ENCODE results near the gene CAMKK1.
"Not testable (repeated sequence)": the region's sequence is repeated elsewhere in the genome, so short reads cannot be mapped to it uniquely, and the experiment has no call there.

CAMKK1 gene

DNA sequence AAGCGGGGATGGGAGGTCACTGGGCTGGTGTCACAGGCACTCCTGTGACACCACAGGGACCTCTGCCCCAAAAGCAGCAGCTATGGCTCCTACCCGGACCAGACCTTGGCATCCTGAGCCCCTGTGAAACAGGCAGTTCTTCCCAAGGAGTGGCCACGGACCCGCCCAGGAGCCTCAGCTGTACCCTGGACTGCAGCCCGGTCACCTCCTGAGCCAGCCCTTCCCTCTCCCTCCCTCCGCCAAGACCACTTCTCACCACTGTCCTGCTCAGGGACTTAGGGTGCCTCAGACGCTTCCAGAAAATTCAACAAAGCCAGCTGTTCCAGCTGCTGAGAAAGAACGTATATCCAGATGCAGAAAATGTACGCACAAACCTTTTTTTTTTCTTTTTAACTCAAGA lies 32.9 kb downstream of the CAMKK1 start:
- TF ChIP-seq EZH2 (IDR thresholded peaks at IDR 0.05; ENCODE audit: borderline replicate concordance, low read depth, low read length, severe bottlenecking), result no peak
- TF ChIP-seq, protein P1, sequence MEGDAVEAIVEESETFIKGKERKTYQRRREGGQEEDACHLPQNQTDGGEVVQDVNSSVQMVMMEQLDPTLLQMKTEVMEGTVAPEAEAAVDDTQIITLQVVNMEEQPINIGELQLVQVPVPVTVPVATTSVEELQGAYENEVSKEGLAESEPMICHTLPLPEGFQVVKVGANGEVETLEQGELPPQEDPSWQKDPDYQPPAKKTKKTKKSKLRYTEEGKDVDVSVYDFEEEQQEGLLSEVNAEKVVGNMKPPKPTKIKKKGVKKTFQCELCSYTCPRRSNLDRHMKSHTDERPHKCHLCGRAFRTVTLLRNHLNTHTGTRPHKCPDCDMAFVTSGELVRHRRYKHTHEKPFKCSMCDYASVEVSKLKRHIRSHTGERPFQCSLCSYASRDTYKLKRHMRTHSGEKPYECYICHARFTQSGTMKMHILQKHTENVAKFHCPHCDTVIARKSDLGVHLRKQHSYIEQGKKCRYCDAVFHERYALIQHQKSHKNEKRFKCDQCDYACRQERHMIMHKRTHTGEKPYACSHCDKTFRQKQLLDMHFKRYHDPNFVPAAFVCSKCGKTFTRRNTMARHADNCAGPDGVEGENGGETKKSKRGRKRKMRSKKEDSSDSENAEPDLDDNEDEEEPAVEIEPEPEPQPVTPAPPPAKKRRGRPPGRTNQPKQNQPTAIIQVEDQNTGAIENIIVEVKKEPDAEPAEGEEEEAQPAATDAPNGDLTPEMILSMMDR (IDR thresholded peaks at IDR 0.05; ENCODE audit: borderline replicate concordance, extremely low read depth, low read length, poor library complexity, severe bottlenecking), result no peak
- no peaks in the 10 kb centered on the region for H3K4me1 ChIP-seq (ENCODE audit: insufficient read depth, low read length)
- no peaks in the 10 kb centered on the region for H3K79me2 ChIP-seq (ENCODE audit: insufficient read depth, low read length)
- H3K4me3 ChIP-seq (ENCODE audit: low read depth in 1 of 2, low read length in 2 of 2), result no peak overlapping the region
- no peak overlapping the region for H2AFZ ChIP-seq (ENCODE audit: low read depth, low read length)
- no peak overlapping the region for H3K27ac ChIP-seq (ENCODE audit: low read length)
- ATAC-seq (ENCODE audit: insufficient read depth, low read depth), result no peak
- H3K27me3 ChIP-seq (ENCODE audit: insufficient read depth, low read length, poor library complexity), result no peaks in the 10 kb centered on the region
- H3K4me2 ChIP-seq (ENCODE audit: insufficient read depth, low read length), result no peak overlapping the region
- DNase-seq, result no peak
- H3K36me3 ChIP-seq (ENCODE audit: insufficient read depth, low read length), result peaks cover 3% of the 10 kb centered on the region; the same call in 1 of the 2 replicates
- no peaks in the 10 kb centered on the region; the same call in 1 of the 2 replicates for H4K20me1 ChIP-seq (ENCODE audit: insufficient read depth, low read length)
- H3K9me3 ChIP-seq (ENCODE audit: insufficient read depth, low read length, severe bottlenecking), result no peaks in the 10 kb centered on the region
- no peak overlapping the region for H3K9ac ChIP-seq (ENCODE audit: low read depth, low read length)

DNA sequence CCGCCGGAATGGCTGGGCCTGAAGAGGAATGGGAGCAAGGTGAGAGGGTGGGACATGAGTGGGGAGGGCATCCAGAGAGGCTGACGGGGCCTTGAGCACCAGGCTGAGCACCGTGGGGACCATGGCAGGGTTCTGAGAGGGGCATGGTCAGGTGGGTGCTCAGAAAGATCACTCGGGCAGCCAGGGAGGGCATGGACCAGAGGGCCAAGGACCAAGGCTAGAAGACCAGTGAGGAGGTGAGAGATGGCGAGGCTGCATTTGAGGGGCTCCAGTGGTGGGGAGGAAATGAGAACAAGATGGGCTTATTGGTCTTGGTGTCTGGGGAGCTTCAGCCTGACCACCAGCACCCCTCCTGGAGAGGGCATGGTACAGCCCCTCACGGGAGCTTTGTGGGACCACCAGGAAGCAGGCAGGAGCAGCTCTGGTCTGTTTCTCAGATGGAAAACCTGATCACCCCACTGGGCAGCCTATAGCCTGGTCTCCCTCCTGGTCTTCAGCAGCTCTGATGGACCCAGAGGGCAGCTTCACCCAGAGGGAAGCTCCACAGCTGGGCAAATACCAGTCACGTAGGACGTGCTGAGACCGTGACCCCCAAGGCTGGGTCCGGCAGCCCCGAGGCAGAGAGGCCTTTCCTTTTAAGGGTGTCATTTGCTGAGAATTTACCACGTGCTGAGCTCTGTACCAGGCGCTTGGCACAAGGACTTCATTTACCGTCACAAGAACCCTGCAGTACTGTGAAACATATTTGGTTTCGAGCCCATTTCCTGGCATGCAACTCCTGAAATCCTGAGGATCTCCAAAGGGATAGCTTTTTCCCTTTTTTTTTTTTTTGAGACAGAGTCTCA lies 35.4 kb downstream of the CAMKK1 start:
- no peaks in the 10 kb centered on the region for H4K20me1 ChIP-seq (ENCODE audit: insufficient read depth, low read length)
- TF ChIP-seq, protein P1 (IDR thresholded peaks at IDR 0.05; ENCODE audit: borderline replicate concordance, extremely low read depth, low read length, poor library complexity, severe bottlenecking), result no peak
- no peak for TF ChIP-seq EZH2 (IDR thresholded peaks at IDR 0.05; ENCODE audit: borderline replicate concordance, low read depth, low read length, severe bottlenecking)
- ATAC-seq (ENCODE audit: insufficient read depth, low read depth), result no peak

DNA sequence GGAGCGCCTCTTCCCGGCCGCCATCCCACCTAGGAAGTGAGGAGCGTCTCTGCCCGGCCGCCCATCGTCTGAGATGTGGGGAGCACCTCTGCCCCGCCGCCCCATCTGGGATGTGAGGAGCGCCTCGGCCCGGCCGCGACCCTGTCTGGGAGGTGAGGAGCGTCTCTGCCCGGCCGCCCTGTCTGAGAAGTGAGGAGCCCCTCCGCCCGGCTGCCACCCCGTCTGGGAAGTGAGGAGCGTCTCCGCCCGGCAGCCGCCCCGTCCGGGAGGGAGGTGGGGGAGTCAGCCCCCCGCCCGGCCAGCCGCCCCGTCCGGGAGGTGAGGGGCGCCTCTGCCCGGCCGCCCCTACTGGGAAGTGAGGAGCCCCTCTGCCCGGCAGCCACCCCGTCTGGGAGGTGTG lies 38.6 kb downstream of the CAMKK1 start:
- not testable (repeated sequence) for H4K20me1 ChIP-seq (ENCODE audit: insufficient read depth, low read length); H3K27me3 ChIP-seq (ENCODE audit: insufficient read depth, low read length, poor library complexity); DNase-seq; H3K4me1 ChIP-seq (ENCODE audit: insufficient read depth, low read length); H2AFZ ChIP-seq (ENCODE audit: low read depth, low read length); H3K27ac ChIP-seq (ENCODE audit: low read length); H3K4me3 ChIP-seq (ENCODE audit: low read depth in 1 of 2, low read length in 2 of 2); ATAC-seq (ENCODE audit: insufficient read depth, low read depth); H3K9ac ChIP-seq (ENCODE audit: low read depth, low read length); H3K4me2 ChIP-seq (ENCODE audit: insufficient read depth, low read length); H3K9me3 ChIP-seq (ENCODE audit: insufficient read depth, low read length, severe bottlenecking); H3K79me2 ChIP-seq (ENCODE audit: insufficient read depth, low read length); H3K36me3 ChIP-seq (ENCODE audit: insufficient read depth, low read length)

More for the DNA sequence above, 35.4 kb downstream of the CAMKK1 start:
- no peak overlapping the region for H3K9ac ChIP-seq (ENCODE audit: low read depth, low read length)
- no peak overlapping the region for H3K4me3 ChIP-seq (ENCODE audit: low read depth in 1 of 2, low read length in 2 of 2)
- peaks cover 3% of the 10 kb centered on the region; the same call in 1 of the 2 replicates for H3K36me3 ChIP-seq (ENCODE audit: insufficient read depth, low read length)
- no peak for DNase-seq
- H3K4me1 ChIP-seq (ENCODE audit: insufficient read depth, low read length), result no peaks in the 10 kb centered on the region
- H3K79me2 ChIP-seq (ENCODE audit: insufficient read depth, low read length), result no peaks in the 10 kb centered on the region
- H3K9me3 ChIP-seq (ENCODE audit: insufficient read depth, low read length, severe bottlenecking), result no peaks in the 10 kb centered on the region
- no peak overlapping the region for H2AFZ ChIP-seq (ENCODE audit: low read depth, low read length)
- H3K27ac ChIP-seq (ENCODE audit: low read length), result no peak overlapping the region
- H3K4me2 ChIP-seq (ENCODE audit: insufficient read depth, low read length), result no peak overlapping the region
- H3K27me3 ChIP-seq (ENCODE audit: insufficient read depth, low read length, poor library complexity), result no peaks in the 10 kb centered on the region

DNA sequence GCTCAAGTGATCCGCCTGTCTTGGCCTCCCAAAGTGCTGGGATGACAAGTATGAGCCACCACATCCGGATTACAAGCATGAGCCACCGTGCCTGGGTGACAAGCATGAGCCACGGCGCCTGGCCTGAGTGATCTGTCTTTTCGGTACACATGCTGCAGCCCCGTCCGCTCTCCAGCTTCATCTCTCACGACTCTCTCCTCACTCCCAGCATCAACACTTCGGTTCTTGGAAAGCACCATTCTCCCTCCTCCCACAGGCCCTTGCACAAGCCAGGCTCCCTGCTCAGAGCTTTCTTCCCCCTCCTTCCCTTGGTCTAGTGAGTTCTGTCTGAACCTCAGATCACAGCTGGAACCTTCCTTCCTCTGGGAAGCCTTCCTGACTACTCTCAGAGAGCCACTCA lies 40.3 kb downstream of the CAMKK1 start:
- Histone ChIP-seq H3K9me3 (ENCODE audit: insufficient read depth, low read length, severe bottlenecking) (no peaks in the 10 kb centered on the region), H3K79me2 (ENCODE audit: insufficient read depth, low read length) (no peaks in the 10 kb centered on the region), H3K4me2 (ENCODE audit: insufficient read depth, low read length) (no peak overlapping the region), H3K4me3 (ENCODE audit: low read depth in 1 of 2, low read length in 2 of 2) (no peak overlapping the region), H2AFZ (ENCODE audit: low read depth, low read length) (no peak overlapping the region), H3K4me1 (ENCODE audit: insufficient read depth, low read length) (no peaks in the 10 kb centered on the region), H3K27me3 (ENCODE audit: insufficient read depth, low read length, poor library complexity) (no peaks in the 10 kb centered on the region), H3K36me3 (ENCODE audit: insufficient read depth, low read length) (no peaks in the 10 kb centered on the region), H4K20me1 (ENCODE audit: insufficient read depth, low read length) (no peaks in the 10 kb centered on the region), H3K9ac (ENCODE audit: low read depth, low read length) (no peak overlapping the region), H3K27ac (ENCODE audit: low read length) (no peak overlapping the region)
- TF ChIP-seq, protein P1 (IDR thresholded peaks at IDR 0.05; ENCODE audit: borderline replicate concordance, extremely low read depth, low read length, poor library complexity, severe bottlenecking), result no peak
- no peak for TF ChIP-seq EZH2 (IDR thresholded peaks at IDR 0.05; ENCODE audit: borderline replicate concordance, low read depth, low read length, severe bottlenecking)
- ATAC-seq (ENCODE audit: insufficient read depth, low read depth), result no peak
- no peak for DNase-seq

Data from DND-41 (cell line).